ENCODE data around the gene TBC1D22A.

DNA sequence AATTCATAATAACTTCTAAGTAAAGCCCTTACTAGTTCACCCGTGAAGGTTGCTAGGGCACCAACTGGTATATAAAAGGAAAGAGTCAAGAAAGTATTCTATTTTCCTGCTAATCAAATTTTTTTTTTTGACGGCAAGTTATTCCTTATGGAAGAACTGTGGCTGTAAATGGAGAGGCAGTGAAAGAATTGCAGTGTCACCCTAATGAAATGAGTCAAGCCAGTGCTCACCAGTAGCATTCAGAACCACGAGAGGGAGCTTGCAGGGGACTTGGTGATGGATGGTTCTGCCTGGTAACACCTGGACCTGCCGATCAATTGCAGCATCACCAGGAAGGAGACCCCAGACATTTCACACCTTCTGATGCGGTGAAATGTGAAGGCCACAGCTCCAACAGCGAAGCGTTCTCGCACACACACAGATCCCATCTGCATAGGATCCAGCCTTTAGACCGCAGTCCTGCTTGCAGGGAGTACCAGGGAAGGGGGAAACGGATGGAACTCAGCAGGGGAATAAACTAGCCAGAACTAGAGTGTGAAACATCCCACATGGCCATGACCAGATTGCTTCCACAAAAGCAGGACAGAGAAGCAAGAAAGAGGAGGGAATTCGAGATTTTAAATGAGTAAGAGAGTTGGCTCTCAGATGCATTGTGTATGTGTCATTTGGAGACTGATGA, 326.2 kb downstream of the TBC1D22A start:
- TF ChIP-seq, protein P1, sequence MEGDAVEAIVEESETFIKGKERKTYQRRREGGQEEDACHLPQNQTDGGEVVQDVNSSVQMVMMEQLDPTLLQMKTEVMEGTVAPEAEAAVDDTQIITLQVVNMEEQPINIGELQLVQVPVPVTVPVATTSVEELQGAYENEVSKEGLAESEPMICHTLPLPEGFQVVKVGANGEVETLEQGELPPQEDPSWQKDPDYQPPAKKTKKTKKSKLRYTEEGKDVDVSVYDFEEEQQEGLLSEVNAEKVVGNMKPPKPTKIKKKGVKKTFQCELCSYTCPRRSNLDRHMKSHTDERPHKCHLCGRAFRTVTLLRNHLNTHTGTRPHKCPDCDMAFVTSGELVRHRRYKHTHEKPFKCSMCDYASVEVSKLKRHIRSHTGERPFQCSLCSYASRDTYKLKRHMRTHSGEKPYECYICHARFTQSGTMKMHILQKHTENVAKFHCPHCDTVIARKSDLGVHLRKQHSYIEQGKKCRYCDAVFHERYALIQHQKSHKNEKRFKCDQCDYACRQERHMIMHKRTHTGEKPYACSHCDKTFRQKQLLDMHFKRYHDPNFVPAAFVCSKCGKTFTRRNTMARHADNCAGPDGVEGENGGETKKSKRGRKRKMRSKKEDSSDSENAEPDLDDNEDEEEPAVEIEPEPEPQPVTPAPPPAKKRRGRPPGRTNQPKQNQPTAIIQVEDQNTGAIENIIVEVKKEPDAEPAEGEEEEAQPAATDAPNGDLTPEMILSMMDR (IDR thresholded peaks at IDR 0.05) = no peak
- TF ChIP-seq POLR2AphosphoS5 (IDR thresholded peaks at IDR 0.05) (no peak), POLR2A (IDR thresholded peaks at IDR 0.05) (no peak)

Data from upper lobe of left lung (tissue), 4 donors.